ENCODE results near the gene IGSF9B. TPM values are rescaled to one million over a fixed set of nuclear protein-coding genes. Genes with fewer than 3 reads are reported as not detected.

IGSF9B gene
- total and polyA plus RNA-seq, 2 experiments from 2014 or later: 1.7 to 5.9 TPM

DNA sequence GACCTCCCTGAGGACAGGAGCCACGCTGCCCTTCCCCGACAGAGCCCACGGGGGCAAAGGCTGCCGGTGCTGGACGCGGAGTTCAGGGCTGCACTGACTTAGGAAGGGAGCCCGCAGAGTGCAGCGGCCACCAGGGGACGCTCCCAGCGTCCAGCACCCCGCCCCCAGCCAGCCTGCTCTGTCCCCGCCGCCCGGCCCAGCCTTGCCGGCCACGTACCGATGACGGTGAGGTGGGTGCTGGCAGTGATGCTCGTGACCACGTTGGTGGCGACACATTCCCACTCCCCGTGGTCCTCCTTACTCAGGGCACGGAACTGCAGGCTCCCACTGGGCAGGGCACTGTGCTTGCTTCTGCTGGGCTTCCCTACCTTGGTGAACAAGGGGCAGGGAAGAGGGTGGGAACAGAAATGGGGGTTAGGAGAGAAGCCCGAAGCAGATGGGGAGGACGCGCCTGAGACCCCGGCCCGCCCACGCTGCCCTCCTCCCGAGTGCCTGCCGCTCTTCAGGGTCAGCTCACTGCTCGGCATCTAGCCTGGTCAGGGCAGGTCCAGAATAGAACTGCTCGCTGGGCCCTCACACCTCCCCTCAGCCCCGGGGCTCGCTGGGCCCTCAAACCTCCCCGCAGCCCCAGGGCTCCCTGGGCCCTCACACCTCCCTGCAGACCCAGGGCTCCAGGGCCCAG, 25.9 kb downstream of the IGSF9B start:
- Histone ChIP-seq H3K27me3 (no peaks in the 10 kb centered on the region), H3K9me3 (ENCODE audit: low read depth) (no peaks in the 10 kb centered on the region), H3K36me3 (no peaks in the 10 kb centered on the region), H3K4me3 (no peak overlapping the region), H3K27ac (no peak overlapping the region), H3K4me1 (ENCODE audit: low read depth) (no peaks in the 10 kb centered on the region)
- peak in 1 of 2 donors; percentile 52 for DNase-seq (ENCODE audit: low read depth in 1 of 2, low spot score in 1 of 2)
- TF ChIP-seq, protein P1, sequence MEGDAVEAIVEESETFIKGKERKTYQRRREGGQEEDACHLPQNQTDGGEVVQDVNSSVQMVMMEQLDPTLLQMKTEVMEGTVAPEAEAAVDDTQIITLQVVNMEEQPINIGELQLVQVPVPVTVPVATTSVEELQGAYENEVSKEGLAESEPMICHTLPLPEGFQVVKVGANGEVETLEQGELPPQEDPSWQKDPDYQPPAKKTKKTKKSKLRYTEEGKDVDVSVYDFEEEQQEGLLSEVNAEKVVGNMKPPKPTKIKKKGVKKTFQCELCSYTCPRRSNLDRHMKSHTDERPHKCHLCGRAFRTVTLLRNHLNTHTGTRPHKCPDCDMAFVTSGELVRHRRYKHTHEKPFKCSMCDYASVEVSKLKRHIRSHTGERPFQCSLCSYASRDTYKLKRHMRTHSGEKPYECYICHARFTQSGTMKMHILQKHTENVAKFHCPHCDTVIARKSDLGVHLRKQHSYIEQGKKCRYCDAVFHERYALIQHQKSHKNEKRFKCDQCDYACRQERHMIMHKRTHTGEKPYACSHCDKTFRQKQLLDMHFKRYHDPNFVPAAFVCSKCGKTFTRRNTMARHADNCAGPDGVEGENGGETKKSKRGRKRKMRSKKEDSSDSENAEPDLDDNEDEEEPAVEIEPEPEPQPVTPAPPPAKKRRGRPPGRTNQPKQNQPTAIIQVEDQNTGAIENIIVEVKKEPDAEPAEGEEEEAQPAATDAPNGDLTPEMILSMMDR (IDR thresholded peaks at IDR 0.05; ENCODE audit: low read depth, low read length): peak; percentile 50

- Histone ChIP-seq H3K27ac (no peak overlapping the region), H3K4me1 (ENCODE audit: low read depth) (no peaks in the 10 kb centered on the region), H3K27me3 (no peaks in the 10 kb centered on the region), H3K36me3 (no peaks in the 10 kb centered on the region), H3K4me3 (no peak overlapping the region), H3K9me3 (ENCODE audit: low read depth) (no peaks in the 10 kb centered on the region)
- DNase-seq (ENCODE audit: low read depth in 1 of 2, low spot score in 1 of 2): no peak
- TF ChIP-seq, protein P1 (IDR thresholded peaks at IDR 0.05; ENCODE audit: low read depth, low read length): no peak
Observed at GRCh38 chr11:133930053-133930766, 26.6 kb downstream of the IGSF9B start.

GRCh38 chr11:133929401-133930052, 27.2 kb downstream of the IGSF9B start:
- no peak overlapping the region for H3K27ac ChIP-seq
- DNase-seq (ENCODE audit: low read depth in 1 of 2, low spot score in 1 of 2): no peak
- no peaks in the 10 kb centered on the region for H3K27me3 ChIP-seq
- TF ChIP-seq, protein P1 (IDR thresholded peaks at IDR 0.05; ENCODE audit: low read depth, low read length): no peak
- no peaks in the 10 kb centered on the region for H3K36me3 ChIP-seq
- H3K9me3 ChIP-seq (ENCODE audit: low read depth): no peaks in the 10 kb centered on the region
- H3K4me3 ChIP-seq: no peak overlapping the region
- no peaks in the 10 kb centered on the region for H3K4me1 ChIP-seq (ENCODE audit: low read depth)

- Histone ChIP-seq H3K4me1 (ENCODE audit: low read depth) (no peaks in the 10 kb centered on the region), H3K36me3 (no peaks in the 10 kb centered on the region), H3K27me3 (no peaks in the 10 kb centered on the region), H3K9me3 (ENCODE audit: low read depth) (no peaks in the 10 kb centered on the region), H3K4me3 (no peak overlapping the region), H3K27ac (no peak overlapping the region)
- TF ChIP-seq, protein P1 (IDR thresholded peaks at IDR 0.05; ENCODE audit: low read depth, low read length): no peak
- peak in 1 of 2 donors; percentile 63 for DNase-seq (ENCODE audit: low read depth in 1 of 2, low spot score in 1 of 2)
Observed at GRCh38 chr11:133928628-133929059, 28.1 kb downstream of the IGSF9B start.

- H3K27ac ChIP-seq: no peak overlapping the region
Observed at GRCh38 chr11:133927690-133928627, 28.8 kb downstream of the IGSF9B start.

More at GRCh38 chr11:133927690-133928627, 28.8 kb downstream of the IGSF9B start:
- Histone ChIP-seq H3K36me3 (no peaks in the 10 kb centered on the region), H3K27me3 (no peaks in the 10 kb centered on the region), H3K9me3 (ENCODE audit: low read depth) (no peaks in the 10 kb centered on the region), H3K4me3 (no peak overlapping the region), H3K4me1 (ENCODE audit: low read depth) (no peaks in the 10 kb centered on the region)
- TF ChIP-seq, protein P1 (IDR thresholded peaks at IDR 0.05; ENCODE audit: low read depth, low read length): peak; percentile 88
- peak; percentile 67 to 72 for DNase-seq (ENCODE audit: low read depth in 1 of 2, low spot score in 1 of 2)

Data from cardiac muscle cell (in vitro differentiated cells and primary cell).